ENCODE measurements around the gene TMEM248. TPM values are rescaled to one million over a fixed set of nuclear protein-coding genes. Genes with fewer than 3 reads are reported as not detected.

Gene TMEM248
- total RNA-seq, 1 experiment from 2014 or later, result 61.1 TPM

- no peaks in the 10 kb centered on the region for H3K9me2 ChIP-seq (replicated peaks; ENCODE audit: low read length)
- DNase-seq (peak; percentile 5), ATAC-seq (no peak)
- H3K4me1 ChIP-seq (ENCODE audit: insufficient read depth, low read length), result no peaks in the 10 kb centered on the region
- H3K36me3 ChIP-seq (ENCODE audit: low read depth, low read length), result no peaks in the 10 kb centered on the region; the same call in 1 of the 2 replicates
- H3K27me3 ChIP-seq (ENCODE audit: low read length), result no peaks in the 10 kb centered on the region
- ChIA-PET POLR2A (ENCODE audit: unreplicated experiment) (no interaction called here), CTCF (interaction anchor here (0.5 kb wide), 1 partner anchor 8 kb away, joined by 4 read pairs; no protein-coding TSS in a partner anchor)
- H3K9me3 ChIP-seq (ENCODE audit: low read length), result no peaks in the 10 kb centered on the region
- H3K79me2 ChIP-seq (ENCODE audit: low read length), result peaks cover 98% of the 10 kb centered on the region
- no peak overlapping the region for H2AFZ ChIP-seq (ENCODE audit: low read length)
- H4K20me1 ChIP-seq (ENCODE audit: low read length), result peaks cover 18% of the 10 kb centered on the region; the same call in 1 of the 2 replicates
- TF ChIP-seq EZH2phosphoT487 (IDR thresholded peaks at IDR 0.05; ENCODE audit: borderline replicate concordance, low read length), result no peak
- TF ChIP-seq CTCF (conservative IDR thresholded peaks at IDR 0.05; ENCODE audit: low read depth, low read length), result no peak
- no peak for TF ChIP-seq EZH2 (IDR thresholded peaks at IDR 0.05; ENCODE audit: low read length, unreplicated experiment)
- no peak overlapping the region for H3K27ac ChIP-seq (ENCODE audit: low read length)
- intact Hi-C loops (cut with micrococcal nuclease), result no loop called here
- H3K9ac ChIP-seq (ENCODE audit: low read length), result no peak overlapping the region
- no peak overlapping the region for H3K4me2 ChIP-seq (ENCODE audit: low read length)
- no peak overlapping the region for H3K4me3 ChIP-seq (ENCODE audit: low read length)
- BruUV-seq (replicated peaks), result no TSS peak
- H3F3A ChIP-seq (ENCODE audit: low read length, unreplicated experiment), result no peaks in the 10 kb centered on the region
Measured at GRCh38 chr7:66930341-66930740, 9.3 kb downstream of the TMEM248 start.

- H3K4me1 ChIP-seq (ENCODE audit: insufficient read depth, low read length), result no peaks in the 10 kb centered on the region
- peaks cover 98% of the 10 kb centered on the region for H3K79me2 ChIP-seq (ENCODE audit: low read length)
- ATAC-seq (no peak), DNase-seq (no peak)
- no peaks in the 10 kb centered on the region; the same call in 1 of the 2 replicates for H3K36me3 ChIP-seq (ENCODE audit: low read depth, low read length)
- no peaks in the 10 kb centered on the region for H3F3A ChIP-seq (ENCODE audit: low read length, unreplicated experiment)
- BruUV-seq (replicated peaks), result no TSS peak
- POLR2A ChIA-PET (ENCODE audit: unreplicated experiment), result no interaction called here
- TF ChIP-seq EZH2phosphoT487 (IDR thresholded peaks at IDR 0.05; ENCODE audit: borderline replicate concordance, low read length), result no peak
- TF ChIP-seq EZH2 (IDR thresholded peaks at IDR 0.05; ENCODE audit: low read length, unreplicated experiment), result no peak
- no peak for TF ChIP-seq CTCF (conservative IDR thresholded peaks at IDR 0.05; ENCODE audit: low read depth, low read length)
- no peaks in the 10 kb centered on the region for H3K9me3 ChIP-seq (ENCODE audit: low read length)
- no peak overlapping the region for H3K4me3 ChIP-seq (ENCODE audit: low read length)
- H2AFZ ChIP-seq (ENCODE audit: low read length), result no peak overlapping the region
- intact Hi-C loops (cut with micrococcal nuclease), result no loop called here
- no peak overlapping the region for H3K27ac ChIP-seq (ENCODE audit: low read length)
- no peak overlapping the region for H3K4me2 ChIP-seq (ENCODE audit: low read length)
- H4K20me1 ChIP-seq (ENCODE audit: low read length), result peaks cover 18% of the 10 kb centered on the region; the same call in 1 of the 2 replicates
- CTCF ChIA-PET, result no interaction called here
- H3K9me2 ChIP-seq (replicated peaks; ENCODE audit: low read length), result no peaks in the 10 kb centered on the region
- no peaks in the 10 kb centered on the region for H3K27me3 ChIP-seq (ENCODE audit: low read length)
- no peak overlapping the region for H3K9ac ChIP-seq (ENCODE audit: low read length)
Measured at GRCh38 chr7:66933469-66933868, 12.4 kb downstream of the TMEM248 start.

GRCh38 chr7:66937940-66938339 lies 16.9 kb downstream of the TMEM248 start:
- no peak for ATAC-seq
- intact Hi-C loops (cut with micrococcal nuclease), result no loop called here
- Histone ChIP-seq H3K4me1 (ENCODE audit: insufficient read depth, low read length) (no peaks in the 10 kb centered on the region), H3K4me3 (ENCODE audit: low read length) (no peak overlapping the region), H3K9me3 (ENCODE audit: low read length) (no peaks in the 10 kb centered on the region), H3K4me2 (ENCODE audit: low read length) (no peak overlapping the region), H3K9ac (ENCODE audit: low read length) (no peak overlapping the region), H3F3A (ENCODE audit: low read length, unreplicated experiment) (no peaks in the 10 kb centered on the region), H3K27ac (ENCODE audit: low read length) (no peak overlapping the region), H3K27me3 (ENCODE audit: low read length) (no peaks in the 10 kb centered on the region), H2AFZ (ENCODE audit: low read length) (no peak overlapping the region), H3K9me2 (replicated peaks; ENCODE audit: low read length) (no peaks in the 10 kb centered on the region), H3K79me2 (ENCODE audit: low read length) (peaks cover 78% of the 10 kb centered on the region), H3K36me3 (ENCODE audit: low read depth, low read length) (peaks cover 13% of the 10 kb centered on the region; the same call in 1 of the 2 replicates), H4K20me1 (ENCODE audit: low read length) (peaks cover 7% of the 10 kb centered on the region; the same call in 1 of the 2 replicates)
- no peak for DNase-seq
- TF ChIP-seq EZH2 (IDR thresholded peaks at IDR 0.05; ENCODE audit: low read length, unreplicated experiment) (no peak), EZH2phosphoT487 (IDR thresholded peaks at IDR 0.05; ENCODE audit: borderline replicate concordance, low read length) (no peak), CTCF (conservative IDR thresholded peaks at IDR 0.05; ENCODE audit: low read depth, low read length) (no peak)
- ChIA-PET CTCF (no interaction called here), POLR2A (ENCODE audit: unreplicated experiment) (interaction anchor here (0.6 kb wide), 1 partner anchor 16 kb away, joined by 3 read pairs; no protein-coding TSS in a partner anchor)
- no TSS peak for BruUV-seq (replicated peaks)
